Stimulated activated naive B cell treated with anti-CD40 and anti-IgM and Interleukin-4, amounts not matched to agents 10 μg/mL and 1 μg/mL and 100 μg/mL, for 72 hours (primary cell): ENCODE data around the gene TMOD3.

Experiments
- ATAC-seq, 2 donors: fragments of 150-1000 bp; cut with Tn5 transposase; replicated peaks; 2 replicates each; pipeline ENCODE4 v1.10.0; 2021; ENCODE audit warnings: moderate library complexity in 1 of 2
- DNase-seq: peaks from one replicate; pipeline ENCODE4 v3.0.0; 2021
- H3K27ac Mint-ChIP-seq: one replicate; pipeline ENCODE4 v1.8.0; 2022; ENCODE audit warnings: mild to moderate bottlenecking, mixed read lengths
- H3K27me3 Mint-ChIP-seq, 2 donors: one replicate each; pipeline ENCODE4 v1.8.0; 2022; ENCODE audit warnings: mixed read lengths in 2 of 2
- H3K36me3 Mint-ChIP-seq, 2 donors: one replicate each; pipeline ENCODE4 v1.8.0; 2022; ENCODE audit warnings: mixed read lengths in 2 of 2, mild to moderate bottlenecking in 1 of 2
- H3K4me1 Mint-ChIP-seq, 2 donors: one replicate each; pipeline ENCODE4 v1.8.0; 2022; ENCODE audit warnings: mixed read lengths in 2 of 2, mild to moderate bottlenecking in 1 of 2
- H3K4me3 Mint-ChIP-seq, 2 donors: one replicate each; pipeline ENCODE4 v1.8.0; 2022; ENCODE audit warnings: mild to moderate bottlenecking in 2 of 2, mixed read lengths in 2 of 2, moderate library complexity in 1 of 2
- H3K9me3 Mint-ChIP-seq, 2 donors: one replicate each; pipeline ENCODE4 v1.8.0; 2022; ENCODE audit warnings: mixed read lengths in 2 of 2, mild to moderate bottlenecking in 1 of 2

The TMOD3 gene

GRCh38 chr15:51926809-51927208, 97.4 kb downstream of the TMOD3 start:
- Mint-ChIP-seq H3K27ac (no peak overlapping the region), H3K4me1 (no peaks in the 10 kb centered on the region), H3K36me3 (peaks cover 16 to 40% of the 10 kb centered on the region in 2 donors)

GRCh38 chr15:51931016-51931415, 101.6 kb downstream of the TMOD3 start:
- H3K4me1 Mint-ChIP-seq: peaks cover 11 to 14% of the 10 kb centered on the region in 2 donors
- no peak for DNase-seq
- H3K36me3 Mint-ChIP-seq: peaks cover 14 to 32% of the 10 kb centered on the region in 2 donors
- no peak overlapping the region for H3K4me3 Mint-ChIP-seq
- ATAC-seq: no peak
- no peak overlapping the region for H3K27ac Mint-ChIP-seq
- no peaks in the 10 kb centered on the region for H3K9me3 Mint-ChIP-seq
- no peaks in the 10 kb centered on the region for H3K27me3 Mint-ChIP-seq

More at GRCh38 chr15:51926809-51927208, 97.4 kb downstream of the TMOD3 start:
- Mint-ChIP-seq H3K27me3 (no peaks in the 10 kb centered on the region), H3K9me3 (no peaks in the 10 kb centered on the region), H3K4me3 (no peak overlapping the region)
- DNase-seq: no peak
- no peak for ATAC-seq

DNA sequence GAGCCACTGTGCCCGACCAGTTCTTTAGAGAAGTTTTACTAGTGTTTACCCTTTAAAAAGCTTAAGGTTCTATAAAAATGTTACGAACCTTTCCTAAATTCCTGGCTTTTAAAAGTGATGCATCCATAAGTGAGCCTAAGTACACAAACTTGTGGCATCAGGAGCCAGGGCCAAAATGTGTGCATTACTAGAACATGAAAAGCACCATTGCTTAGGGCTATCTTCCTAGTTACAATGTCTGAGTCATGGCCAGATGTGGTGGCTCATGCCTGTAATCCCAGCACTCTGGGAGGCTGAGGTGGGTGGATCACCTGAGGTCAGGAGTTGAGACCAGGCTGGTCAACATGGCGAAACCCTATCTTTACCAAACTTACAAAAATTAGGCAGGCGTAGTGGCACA, 102.2 kb downstream of the TMOD3 start:
- H3K9me3 Mint-ChIP-seq: no peaks in the 10 kb centered on the region
- ATAC-seq: no peak
- no peaks in the 10 kb centered on the region for H3K27me3 Mint-ChIP-seq
- no peak for DNase-seq
- H3K36me3 Mint-ChIP-seq: peaks cover 19 to 36% of the 10 kb centered on the region in 2 donors
- H3K4me3 Mint-ChIP-seq: no peak overlapping the region
- H3K4me1 Mint-ChIP-seq: peaks cover 17 to 21% of the 10 kb centered on the region in 2 donors
- H3K27ac Mint-ChIP-seq: no peak overlapping the region

DNA sequence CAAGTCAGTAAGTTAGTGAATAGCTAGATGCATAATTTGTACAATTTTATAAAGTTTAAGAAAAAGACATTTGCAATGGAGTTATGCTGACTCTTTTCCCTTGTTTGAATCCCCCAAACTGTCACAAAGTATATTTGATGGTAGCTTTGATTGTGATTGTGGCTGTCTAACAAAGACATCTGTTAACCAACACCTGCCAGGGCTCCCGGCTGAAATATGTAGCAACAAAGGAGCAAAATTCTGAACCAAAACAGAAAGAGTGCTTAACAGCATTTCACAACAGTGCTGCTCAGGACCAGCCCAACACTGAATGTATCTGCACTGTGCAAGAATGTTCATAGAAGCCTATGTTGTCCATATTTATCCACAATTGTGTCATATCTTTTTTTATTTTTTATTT, 102.7 kb downstream of the TMOD3 start:
- ATAC-seq: no peak
- no peak overlapping the region for H3K4me3 Mint-ChIP-seq
- H3K4me1 Mint-ChIP-seq: peaks cover 17 to 21% of the 10 kb centered on the region in 2 donors
- H3K36me3 Mint-ChIP-seq: peaks cover 19 to 36% of the 10 kb centered on the region in 2 donors
- DNase-seq: no peak
- no peaks in the 10 kb centered on the region for H3K9me3 Mint-ChIP-seq
- no peak overlapping the region for H3K27ac Mint-ChIP-seq
- H3K27me3 Mint-ChIP-seq: no peaks in the 10 kb centered on the region

- H3K4me3 Mint-ChIP-seq: peak overlapping the region in 1 of 2 donors; percentile 44
- no peaks in the 10 kb centered on the region for H3K27me3 Mint-ChIP-seq
- no peaks in the 10 kb centered on the region for H3K9me3 Mint-ChIP-seq
- peak overlapping the region; percentile 85 for H3K27ac Mint-ChIP-seq
- H3K36me3 Mint-ChIP-seq: peaks cover 25 to 43% of the 10 kb centered on the region in 2 donors
- peak; percentile 95 to 98 for ATAC-seq
- peak; percentile 25 for DNase-seq
- peaks cover 17 to 21% of the 10 kb centered on the region in 2 donors for H3K4me1 Mint-ChIP-seq
These were observed 106.1 kb downstream of the TMOD3 start for GRCh38 chr15:51935466-51936104.

GRCh38 chr15:51936105-51936478, 106.6 kb downstream of the TMOD3 start:
- Mint-ChIP-seq H3K4me1 (peaks cover 17 to 21% of the 10 kb centered on the region in 2 donors), H3K36me3 (peaks cover 25 to 39% of the 10 kb centered on the region in 2 donors), H3K27ac (peak overlapping the region; percentile 85), H3K9me3 (no peaks in the 10 kb centered on the region), H3K4me3 (no peak overlapping the region), H3K27me3 (no peaks in the 10 kb centered on the region)
- DNase-seq (no peak), ATAC-seq (peak; percentile 16 to 20)

GRCh38 chr15:51938286-51938685, 108.8 kb downstream of the TMOD3 start:
- no peak for ATAC-seq
- Mint-ChIP-seq H3K36me3 (peaks cover 35 to 47% of the 10 kb centered on the region in 2 donors), H3K4me1 (peaks cover 17 to 21% of the 10 kb centered on the region in 2 donors), H3K27me3 (no peaks in the 10 kb centered on the region), H3K27ac (no peak overlapping the region), H3K9me3 (no peaks in the 10 kb centered on the region), H3K4me3 (no peak overlapping the region)
- DNase-seq: no peak

DNA sequence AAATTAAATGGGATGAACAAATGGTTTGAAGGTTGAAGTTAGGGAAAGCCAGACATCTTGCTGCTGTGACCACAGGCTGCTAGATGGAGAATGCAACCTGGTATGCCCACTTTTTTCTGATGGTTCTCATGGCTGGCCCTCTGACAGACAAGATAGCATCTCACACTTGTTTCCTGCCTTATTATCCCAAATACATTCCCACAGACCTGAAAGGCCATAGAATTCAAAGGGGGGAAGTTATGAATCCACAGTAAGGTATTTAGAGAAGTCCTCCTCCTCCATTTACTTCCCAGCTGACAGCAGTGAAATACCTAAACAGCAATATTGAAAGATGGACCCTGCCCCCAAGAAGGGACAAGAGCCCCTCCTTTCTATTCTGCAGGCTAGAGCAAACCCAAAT, 109.8 kb downstream of the TMOD3 start:
- ATAC-seq: no peak
- Mint-ChIP-seq H3K36me3 (peaks cover 42 to 56% of the 10 kb centered on the region in 2 donors), H3K4me3 (no peak overlapping the region), H3K4me1 (peaks cover 15 to 21% of the 10 kb centered on the region in 2 donors), H3K9me3 (no peaks in the 10 kb centered on the region), H3K27me3 (no peaks in the 10 kb centered on the region), H3K27ac (peak overlapping the region; percentile 43)
- no peak for DNase-seq

- Mint-ChIP-seq H3K4me3 (no peak overlapping the region), H3K4me1 (no peaks in the 10 kb centered on the region), H3K9me3 (no peaks in the 10 kb centered on the region), H3K36me3 (peaks cover 53 to 60% of the 10 kb centered on the region in 2 donors), H3K27me3 (no peaks in the 10 kb centered on the region), H3K27ac (no peak overlapping the region)
- no peak for ATAC-seq
- no peak for DNase-seq
These were observed 117.7 kb downstream of the TMOD3 start for GRCh38 chr15:51947124-51947523.

DNA sequence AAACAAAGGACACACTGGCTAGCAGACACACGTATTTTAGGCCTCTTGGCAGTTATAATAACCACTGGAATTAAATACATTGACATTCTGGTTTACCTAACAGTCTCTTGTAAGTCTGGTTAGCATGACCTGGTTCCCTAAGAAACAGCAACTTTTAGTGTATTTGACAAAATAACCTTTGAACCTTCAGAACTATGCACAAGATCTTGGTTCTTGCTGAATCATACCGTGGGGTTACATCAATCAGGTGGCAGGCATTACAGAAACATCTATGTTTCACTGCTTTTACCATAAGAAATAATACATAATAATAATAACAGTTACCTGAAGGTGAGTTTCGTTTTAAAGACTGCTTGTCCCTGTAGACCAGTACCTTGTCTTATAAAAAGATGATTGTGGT, 123.4 kb downstream of the TMOD3 start:
- Mint-ChIP-seq H3K36me3 (peaks cover 44 to 54% of the 10 kb centered on the region in 2 donors), H3K4me1 (no peaks in the 10 kb centered on the region), H3K27ac (no peak overlapping the region), H3K4me3 (no peak overlapping the region), H3K27me3 (no peaks in the 10 kb centered on the region), H3K9me3 (no peaks in the 10 kb centered on the region)
- no peak for DNase-seq
- ATAC-seq: no peak

DNA sequence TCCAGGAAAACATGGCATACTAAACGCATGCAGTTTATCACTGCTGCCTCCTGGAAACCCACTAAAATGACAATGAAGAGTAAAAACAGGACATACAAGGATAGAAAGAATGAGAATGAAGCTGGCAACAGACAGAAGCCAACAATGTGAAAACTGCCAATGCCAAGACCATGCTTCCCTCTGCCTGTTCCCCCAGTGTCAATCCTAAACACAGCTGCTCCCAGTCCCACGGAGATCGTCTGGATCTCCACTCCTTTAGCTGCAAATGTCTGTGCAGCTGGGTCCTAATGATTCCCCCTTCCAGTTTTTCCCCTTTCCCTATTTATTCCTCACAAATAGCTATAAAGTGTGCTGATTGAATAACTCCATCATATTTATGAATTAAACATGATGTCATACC, 126.1 kb downstream of the TMOD3 start:
- H3K36me3 Mint-ChIP-seq: peaks cover 48 to 57% of the 10 kb centered on the region in 2 donors
- H3K27ac Mint-ChIP-seq: no peak overlapping the region
- DNase-seq: no peak
- no peaks in the 10 kb centered on the region for H3K4me1 Mint-ChIP-seq
- no peak overlapping the region for H3K4me3 Mint-ChIP-seq
- H3K27me3 Mint-ChIP-seq: no peaks in the 10 kb centered on the region
- ATAC-seq: no peak
- H3K9me3 Mint-ChIP-seq: no peaks in the 10 kb centered on the region
